CD1c-positive myeloid dendritic cell (primary cell): ENCODE measurements around the gene TMPRSS12.
"Not testable (repeated sequence)": the region's sequence is repeated elsewhere in the genome, so short reads cannot be mapped to it uniquely, and the experiment has no call there.

Experiments
- DNase-seq: peaks from one replicate; pipeline ENCODE4 v3.0.0-alpha.2; 2016; ENCODE audit errors: extremely low spot score

Gene TMPRSS12

GRCh38 chr12:50842637-50843493 is at the start of gene TMPRSS12:
TSS of gene TMPRSS12 (plus strand) at chr12:50842926. CDS start at chr12:50842965, 39 bp downstream.
- DNase-seq: no peak

GRCh38 chr12:50799908-50800307 is 42.8 kb upstream of the TMPRSS12 start:
- DNase-seq: no peak

- DNase-seq: no peak
These were observed 39.4 kb upstream of the TMPRSS12 start for GRCh38 chr12:50803230-50803875.

GRCh38 chr12:50806176-50806575 is 36.5 kb upstream of the TMPRSS12 start:
- no peak for DNase-seq

GRCh38 chr12:50809131-50809530 is 33.6 kb upstream of the TMPRSS12 start:
- DNase-seq: not testable (repeated sequence)

- not testable (repeated sequence) for DNase-seq
These were observed 27.8 kb upstream of the TMPRSS12 start for GRCh38 chr12:50814921-50815320.

- DNase-seq: no peak
These were observed 22.5 kb upstream of the TMPRSS12 start for GRCh38 chr12:50820177-50820576.

GRCh38 chr12:50822082-50822481 is 20.6 kb upstream of the TMPRSS12 start:
- no peak for DNase-seq

GRCh38 chr12:50823724-50824123 is 19.0 kb upstream of the TMPRSS12 start:
- DNase-seq: not testable (repeated sequence)

GRCh38 chr12:50824914-50825313 is 17.8 kb upstream of the TMPRSS12 start:
- DNase-seq: no peak

GRCh38 chr12:50825372-50825838 is 17.3 kb upstream of the TMPRSS12 start:
- peak; percentile 85 for DNase-seq

- no peak for DNase-seq
These were observed 14.6 kb upstream of the TMPRSS12 start for GRCh38 chr12:50828121-50828520.

- DNase-seq: no peak
These were observed 13.8 kb upstream of the TMPRSS12 start for GRCh38 chr12:50828886-50829285.

- DNase-seq: not testable (repeated sequence)
These were observed 8.9 kb upstream of the TMPRSS12 start for GRCh38 chr12:50833801-50834200.

- no peak for DNase-seq
These were observed 3.7 kb upstream of the TMPRSS12 start for GRCh38 chr12:50839042-50839441.

- DNase-seq: no peak
These were observed 1.8 kb upstream of the TMPRSS12 start for GRCh38 chr12:50840809-50841487.

GRCh38 chr12:50841716-50842531 is 802 bp upstream of the TMPRSS12 start:
- no peak for DNase-seq

- no peak for DNase-seq
These were observed 2.4 kb downstream of the TMPRSS12 start for GRCh38 chr12:50845021-50845647.

- DNase-seq: no peak
These were observed 6.2 kb downstream of the TMPRSS12 start for GRCh38 chr12:50848963-50849362.

- DNase-seq: not testable (repeated sequence)
These were observed 12.5 kb downstream of the TMPRSS12 start for GRCh38 chr12:50855218-50855617.

GRCh38 chr12:50855679-50856078 is 13.0 kb downstream of the TMPRSS12 start:
- not testable (repeated sequence) for DNase-seq
